ENCODE measurements around the gene DIS3L2.

GRCh38 chr2:232028071-232028470, 66.6 kb downstream of the DIS3L2 start:
- TF ChIP-seq CTCF (IDR thresholded peaks at IDR 0.05; ENCODE audit: low read length) (no peak), EZH2 (IDR thresholded peaks at IDR 0.05; ENCODE audit: borderline replicate concordance, low read length) (no peak)

Data from OCI-LY1 (cell line).